Psoas muscle (tissue), 8 donors: ENCODE data around the gene UAP1L1. TPM values are rescaled to one million over a fixed set of nuclear protein-coding genes. Genes with fewer than 3 reads are reported as not detected.
A peak's percentile ranks its signal among the peaks of the same experiment; 100 is the strongest.

Experiments
- ATAC-seq, 4 donors: fragments of 200-7000 bp; cut with Tn5 transposase; one replicate each; pipeline ENCODE4 v1.9.1; 2020; ENCODE audit warnings: moderate library complexity in 3 of 4, mild to moderate bottlenecking in 2 of 4
- DNase-seq, 2 donors: peaks; one replicate each; pipeline ENCODE4 v3.0.0-alpha.2; 2020
- H3K27ac ChIP-seq: fragments of 200-600 bp; one replicate; pipeline ENCODE4 v1.8.0; 2022
- H3K27me3 ChIP-seq, 3 donors: fragments of 200-600 bp in 1 of 3; one replicate each; pipeline versions ENCODE4 v1.6.1 to v1.8.0; 2013 to 2022; ENCODE audit warnings: low read length in 2 of 3, mild to moderate bottlenecking in 2 of 3, moderate library complexity in 1 of 3; ENCODE audit not compliant: insufficient read depth in 3 of 3
- H3K36me3 ChIP-seq, 2 donors: fragments of 200-600 bp in 1 of 2; one replicate each; pipeline versions ENCODE4 v1.6.1 to v1.8.0; 2013 to 2022; ENCODE audit warnings: low read depth in 1 of 2, mild to moderate bottlenecking in 1 of 2, moderate library complexity in 1 of 2; ENCODE audit not compliant: insufficient read depth in 1 of 2
- H3K4me1 ChIP-seq: fragments of 200-600 bp; one replicate; pipeline ENCODE4 v1.8.0; 2022
- H3K4me3 ChIP-seq: fragments of 200-600 bp; one replicate; pipeline ENCODE4 v1.8.0; 2022; ENCODE audit warnings: mild to moderate bottlenecking
- H3K9me3 ChIP-seq: fragments of 200-600 bp; one replicate; pipeline ENCODE4 v1.8.0; 2022
- WGBS, 3 donors: extraction: QIAGEN DNeasy Blood & Tissue Kit; methylation state at CpG; one replicate each; pipeline versions ENCODE4 v1.1.6 to v1.1.7; 2013; 5-methylcytosine and 5-hydroxymethylcytosine counted together
- intact Hi-C, 2 donors: fragments of 100-400 bp; cut with DNase I; formaldehyde crosslinking; loops; one replicate each; pipeline versions ENCODE4 v1.11.0 to v1.14.2; 2022
- polyA plus RNA-seq, 3 donors: library from polyadenylated mRNA; stranded (reverse); fragments of 200-250 nt; gene quantifications; one replicate each; pipeline ENCODE4 v1.2.3, GENCODE V29; 2013
- total RNA-seq, 4 donors: library from RNA; stranded (reverse); fragmentation: NEBNext Ultra II Directional in 2 of 4; extraction: Animal tissue kit (Norgen Biotek cat#: 25700) in 2 of 4; gene quantifications; one replicate each; pipeline versions ENCODE4 v1.2.1 to v1.2.4, GENCODE V29; 2021 to 2023
- TF ChIP-seq, protein P1 (sequence below): fragments of 200-600 bp; IDR thresholded peaks from one replicate; pipeline ENCODE4 v1.8.0; 2022; ENCODE audit warnings: antibody characterized with exemption
- donor health status: healthy with polysubstance abuse.
- donor health status: DM: no; HTN: no; CAD: no; lungs with moderate emphysema.
- donor health status: Bipolar disorder and iron deficiency.
- donor health status: healthy.
- donor health status: DM: yes; HTN: yes; CAD: no.
- donor health status: DM: no; HTN: no; CAD: no.
- donor health status: DM: no; HTN: no; CAD: no.
- donor health status: DM: yes; HTN: yes; CAD: no.

Gene UAP1L1
- total and polyA plus RNA-seq, 7 donors: 1.5 to 4.5 (median 2.4) TPM

DNA sequence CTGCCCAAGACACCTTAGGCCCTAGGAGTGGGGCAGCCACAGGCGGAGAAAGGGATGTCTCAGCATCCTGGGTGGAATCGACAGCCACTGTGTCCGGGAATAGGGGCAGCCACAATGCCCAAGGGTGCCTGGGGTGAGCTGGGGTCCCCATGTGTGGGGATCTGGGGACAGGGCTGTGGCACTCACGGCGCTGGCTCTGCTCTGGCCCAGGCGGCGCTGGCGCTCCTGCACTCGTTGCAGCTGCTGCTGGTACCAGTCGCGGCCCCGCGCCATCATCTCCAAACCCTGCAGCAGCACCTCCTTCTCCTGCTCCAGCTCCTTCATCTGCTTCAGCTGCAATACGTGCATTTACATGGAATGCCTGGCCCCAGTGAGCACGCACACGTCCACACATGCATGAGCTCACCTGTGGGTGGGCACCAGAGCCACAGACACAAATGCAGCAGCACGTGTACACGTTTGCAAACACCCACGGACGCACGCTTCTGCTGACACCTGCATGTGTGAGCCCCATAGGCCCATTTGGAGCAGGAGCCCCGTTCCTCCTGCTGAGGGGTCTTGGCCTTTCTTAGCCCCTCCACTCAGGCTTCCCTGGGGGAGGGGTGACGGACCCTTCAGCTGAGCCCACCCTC lies 11.9 kb upstream of the UAP1L1 start:
- no peaks in the 10 kb centered on the region for H3K36me3 ChIP-seq
- intact Hi-C loops: loop anchor here (2.0 to 10.0 kb wide), 2 partner anchors 19 to 281 kb away; partner anchors contain the start of gene NPDC1 (in 1 of the 2)
- ATAC-seq (no peak), DNase-seq (no peak)
- peaks cover 0 to 10% (median 5%) of the 10 kb centered on the region in 3 donors for H3K27me3 ChIP-seq
- no peaks in the 10 kb centered on the region for H3K4me1 ChIP-seq
- no peaks in the 10 kb centered on the region for H3K9me3 ChIP-seq
- 93 to 95% (median 93%) methylated on average over 22 to 23 of the region's 23 CpGs for WGBS, 3 donors
- no peak overlapping the region for H3K27ac ChIP-seq
- TF ChIP-seq, protein P1, sequence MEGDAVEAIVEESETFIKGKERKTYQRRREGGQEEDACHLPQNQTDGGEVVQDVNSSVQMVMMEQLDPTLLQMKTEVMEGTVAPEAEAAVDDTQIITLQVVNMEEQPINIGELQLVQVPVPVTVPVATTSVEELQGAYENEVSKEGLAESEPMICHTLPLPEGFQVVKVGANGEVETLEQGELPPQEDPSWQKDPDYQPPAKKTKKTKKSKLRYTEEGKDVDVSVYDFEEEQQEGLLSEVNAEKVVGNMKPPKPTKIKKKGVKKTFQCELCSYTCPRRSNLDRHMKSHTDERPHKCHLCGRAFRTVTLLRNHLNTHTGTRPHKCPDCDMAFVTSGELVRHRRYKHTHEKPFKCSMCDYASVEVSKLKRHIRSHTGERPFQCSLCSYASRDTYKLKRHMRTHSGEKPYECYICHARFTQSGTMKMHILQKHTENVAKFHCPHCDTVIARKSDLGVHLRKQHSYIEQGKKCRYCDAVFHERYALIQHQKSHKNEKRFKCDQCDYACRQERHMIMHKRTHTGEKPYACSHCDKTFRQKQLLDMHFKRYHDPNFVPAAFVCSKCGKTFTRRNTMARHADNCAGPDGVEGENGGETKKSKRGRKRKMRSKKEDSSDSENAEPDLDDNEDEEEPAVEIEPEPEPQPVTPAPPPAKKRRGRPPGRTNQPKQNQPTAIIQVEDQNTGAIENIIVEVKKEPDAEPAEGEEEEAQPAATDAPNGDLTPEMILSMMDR: no peak
- no peak overlapping the region for H3K4me3 ChIP-seq

DNA sequence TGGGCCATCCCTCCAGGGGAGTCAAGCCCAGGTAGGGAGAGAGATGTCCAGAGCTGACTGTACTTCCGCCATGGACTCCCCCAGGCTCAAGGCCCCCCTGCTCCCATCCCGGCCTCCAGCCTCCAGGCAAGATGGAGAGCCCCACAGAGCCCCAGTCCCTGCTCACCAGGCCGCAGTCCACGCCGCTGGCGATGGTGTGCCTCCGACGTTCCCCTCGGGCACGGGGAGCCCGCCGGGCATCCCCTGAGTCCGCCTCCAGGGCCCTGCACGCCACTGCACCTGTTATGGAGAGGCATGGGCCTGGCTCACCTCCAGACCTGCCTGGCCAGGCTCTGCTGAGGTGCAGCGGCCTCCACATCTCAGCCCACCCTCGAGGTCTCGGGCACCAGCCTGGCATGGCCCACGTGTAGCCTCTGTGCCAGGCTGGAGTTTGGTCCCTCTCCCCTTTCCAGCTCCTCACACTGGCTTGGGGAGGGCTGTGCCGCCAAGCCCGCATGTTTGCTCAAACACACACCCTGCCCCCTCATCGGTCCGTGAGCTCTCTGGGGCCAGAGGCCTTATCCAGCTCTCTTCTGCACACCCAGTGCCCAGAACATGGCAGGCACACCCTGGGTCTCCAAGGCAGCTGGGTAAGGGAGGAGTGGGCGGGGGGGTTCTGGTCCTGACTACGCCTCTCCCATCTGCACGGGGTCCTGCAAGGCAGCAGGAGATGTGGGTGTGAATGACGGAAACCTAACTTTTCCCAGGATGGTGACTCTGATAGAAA lies 11.0 kb upstream of the UAP1L1 start:
- DNase-seq: no peak
- Histone ChIP-seq H3K4me1 (peaks cover 4% of the 10 kb centered on the region), H3K27ac (no peak overlapping the region), H3K9me3 (no peaks in the 10 kb centered on the region), H3K36me3 (no peaks in the 10 kb centered on the region), H3K4me3 (no peak overlapping the region), H3K27me3 (peaks cover 0 to 10% (median 5%) of the 10 kb centered on the region in 3 donors)
- WGBS, 3 donors: 82 to 91% (median 82%) methylated on average over 23 to 26 of the region's 26 CpGs
- ATAC-seq: no peak
- intact Hi-C loops: loop anchor here (10.0 kb wide), 1 partner anchor 281 kb away; no protein-coding TSS in a partner anchor
- TF ChIP-seq, protein P1: no peak

DNA sequence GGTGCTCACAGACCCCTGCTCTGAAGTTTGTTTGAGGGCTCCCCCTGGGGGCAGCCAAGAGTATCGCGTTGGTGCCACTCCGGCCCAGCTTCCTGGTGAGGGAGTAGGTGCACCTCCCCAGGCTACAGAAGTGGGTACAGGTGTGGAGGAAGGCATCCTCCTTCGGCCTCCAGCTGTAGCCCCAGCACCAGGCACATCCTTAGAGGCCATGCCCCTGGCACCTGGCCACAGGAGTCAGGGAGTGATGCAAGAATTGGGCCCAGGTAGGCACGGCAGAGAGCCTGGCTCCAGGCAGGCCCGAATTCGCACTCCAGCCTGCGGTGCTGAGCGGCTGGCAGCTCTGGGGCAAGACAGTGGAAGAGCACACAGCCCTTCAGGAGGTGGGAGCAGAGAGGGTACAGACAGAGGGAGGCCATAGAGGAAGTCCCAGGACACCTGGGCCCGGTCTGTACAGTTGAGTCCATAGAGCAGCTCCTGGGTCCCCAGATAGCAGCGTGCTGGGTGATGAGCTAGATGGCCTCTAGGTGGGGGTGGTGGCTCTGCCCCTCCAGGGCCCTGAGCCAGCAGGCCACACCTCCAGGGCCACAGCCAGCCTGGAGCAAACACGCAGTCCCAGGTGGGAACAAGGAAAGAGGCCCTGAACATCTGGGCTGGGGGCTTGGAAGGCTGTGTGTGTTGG lies 9.3 kb upstream of the UAP1L1 start:
- Histone ChIP-seq H3K9me3 (no peaks in the 10 kb centered on the region), H3K4me3 (no peak overlapping the region), H3K27ac (no peak overlapping the region), H3K4me1 (peaks cover 4% of the 10 kb centered on the region), H3K27me3 (peaks cover 0 to 10% (median 5%) of the 10 kb centered on the region in 3 donors), H3K36me3 (no peaks in the 10 kb centered on the region)
- TF ChIP-seq, protein P1: peak; percentile 73
- intact Hi-C loops: loop anchor here (10.0 kb wide), 1 partner anchor 283 kb away; no protein-coding TSS in a partner anchor
- 57 to 59% (median 59%) methylated on average over 12 of the region's 12 CpGs for WGBS, 3 donors
- ATAC-seq (peak; percentile 55 to 71 (median 66)), DNase-seq (peak; percentile 74 to 87)

DNA sequence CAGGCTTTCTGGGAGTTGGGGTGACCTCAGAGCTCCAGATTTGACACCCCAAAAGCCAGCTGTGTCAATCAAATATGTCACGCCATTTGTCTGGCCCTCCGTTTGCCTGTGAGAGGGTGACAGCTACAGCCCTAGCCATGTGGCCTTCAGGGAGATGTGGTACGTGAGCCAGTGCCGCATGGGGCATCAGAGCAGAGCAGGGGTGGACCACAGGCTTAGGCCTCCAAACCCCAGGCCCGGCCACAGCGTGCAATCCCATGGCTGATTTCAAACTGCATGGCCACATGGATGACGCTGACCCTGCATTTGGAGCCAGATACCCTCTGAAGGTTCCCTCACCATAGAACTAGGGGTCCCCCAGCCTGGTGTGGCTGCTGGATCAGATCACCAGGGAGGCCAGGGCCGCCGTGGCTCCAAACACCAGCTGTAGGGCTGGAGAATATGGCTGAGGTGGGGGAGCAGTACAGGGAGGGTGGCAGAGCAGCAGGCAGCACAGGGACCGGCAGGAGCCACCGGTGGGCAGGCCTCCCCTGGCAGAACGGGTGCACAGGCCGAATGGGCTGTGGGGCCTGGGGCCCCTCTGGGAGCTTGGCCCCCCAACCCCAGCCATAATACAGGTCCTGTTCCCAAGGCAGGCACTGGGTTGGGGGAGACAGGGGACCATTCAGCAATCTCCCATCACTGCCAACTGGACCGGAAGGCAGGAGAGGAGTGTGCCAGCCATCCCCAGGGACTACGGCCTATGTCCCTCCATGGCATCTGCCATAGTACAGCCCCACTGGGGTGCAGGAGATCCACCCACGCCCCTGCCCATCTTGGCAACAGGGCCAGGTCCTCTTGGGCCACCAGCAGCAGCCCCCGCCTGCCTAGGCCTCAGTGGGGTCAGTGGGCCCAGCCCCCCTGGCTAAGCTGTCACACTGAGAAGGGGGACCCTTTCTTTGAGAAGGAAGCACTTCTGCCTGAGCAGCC lies 8.5 kb upstream of the UAP1L1 start:
- peaks cover 4% of the 10 kb centered on the region for H3K4me1 ChIP-seq
- H3K36me3 ChIP-seq: no peaks in the 10 kb centered on the region
- no peak for ATAC-seq
- DNase-seq: peak in 1 of 2 donors; percentile 11
- H3K9me3 ChIP-seq: no peaks in the 10 kb centered on the region
- TF ChIP-seq, protein P1: no peak
- WGBS, 3 donors: 82 to 89% (median 88%) methylated on average over 15 to 17 of the region's 17 CpGs
- no peak overlapping the region for H3K27ac ChIP-seq
- H3K4me3 ChIP-seq: no peak overlapping the region
- H3K27me3 ChIP-seq: peaks cover 0 to 10% (median 5%) of the 10 kb centered on the region in 3 donors
- intact Hi-C loops: loop anchor here (10.0 kb wide), 1 partner anchor 284 kb away; no protein-coding TSS in a partner anchor
